Pancreas (tissue), 10 donors: ENCODE data around the gene SLC25A34. TPM values are rescaled to one million over a fixed set of nuclear protein-coding genes. Genes with fewer than 3 reads are reported as not detected.
"Not testable (repeated sequence)": the region's sequence is repeated elsewhere in the genome, so short reads cannot be mapped to it uniquely, and the experiment has no call there.

Source experiments
- ATAC-seq, 4 donors: fragments of 200-7000 bp; cut with Tn5 transposase; one replicate each; pipeline versions ENCODE4 v1.8.0 to v1.9.1; 2020; ENCODE audit warnings: mild to moderate bottlenecking in 4 of 4, moderate library complexity in 4 of 4
- DNase-seq, 6 donors: peaks; one replicate each; pipeline ENCODE4 v3.0.0-alpha.2; 2020
- FAIRE-seq: peaks from 2 replicates; lab custom pipeline; 2012; peaks lifted over from hg19 to GRCh38; lab: Jason Lieb, UNC
- H3K27ac ChIP-seq, 4 donors: fragments of 200-600 bp; sonication (generic); 1 replicate in 3 of 4; 2 replicates in 1 of 4; pipeline versions ENCODE4 v1.5.0 to v1.8.0; 2020
- H3K27me3 ChIP-seq, 4 donors: fragments of 200-600 bp; one replicate each; pipeline ENCODE4 v1.8.0; 2021
- H3K36me3 ChIP-seq, 3 donors: fragments of 200-600 bp; sonication (generic) in 1 of 3; one replicate each; pipeline versions ENCODE4 v1.5.0 to v1.8.0; 2020 to 2021
- H3K4me1 ChIP-seq, 3 donors: fragments of 200-600 bp; one replicate each; pipeline ENCODE4 v1.8.0; 2021
- H3K4me3 ChIP-seq, 4 donors: fragments of 200-600 bp; sonication (generic) in 2 of 4; one replicate each; pipeline versions ENCODE4 v1.5.0 to v1.8.0; 2020 to 2021
- H3K9me3 ChIP-seq, 4 donors: fragments of 200-600 bp; one replicate each; pipeline ENCODE4 v1.8.0; 2021
- CTCF ChIP-seq, 4 donors: fragments of 200-600 bp; sonication (generic) in 3 of 4; IDR thresholded peaks; one replicate each; pipeline versions ENCODE4 v1.5.0 to v1.8.0; 2021; ENCODE audit warnings: antibody characterized with exemption in 4 of 4
- WGBS, 2 donors: extraction: QIAGEN DNeasy Blood & Tissue Kit; methylation state at CpG; one replicate each; pipeline ENCODE4 v1.1.7; 2013; 5-methylcytosine and 5-hydroxymethylcytosine counted together
- intact Hi-C, 3 donors: fragments of 100-400 bp; cut with DNase I; formaldehyde crosslinking; loops; one replicate each; pipeline versions ENCODE4 v1.11.1 to v1.14.2; 2022
- polyA plus RNA-seq, 2 donors: library from polyadenylated mRNA; stranded (reverse); fragments of 200-250 nt; gene quantifications; one replicate each; pipeline ENCODE4 v1.2.3, GENCODE V29; 2013
- total RNA-seq, 6 donors: library from RNA; stranded (reverse); fragmentation: NEBNext Ultra II Directional in 4 of 6; extraction: Animal tissue kit (Norgen Biotek cat#: 25700) in 4 of 6; gene quantifications; one replicate each; pipeline versions ENCODE4 v1.2.1 to v1.2.4, GENCODE V29; 2021 to 2023
- donor health status: healthy with polysubstance abuse.
- donor health status: DM: no; HTN: no; CAD: no; lungs with moderate emphysema.
- donor health status: DM: no; HTN: no; CAD: no.
- donor health status: control.
- donor health status: control.
- donor health status: Bipolar disorder and iron deficiency.
- donor health status: DM: yes; HTN: yes; CAD: no.
- donor health status: DM: no; HTN: no; CAD: no.
- donor health status: DM: no; HTN: no; CAD: no.
- donor health status: DM: yes; HTN: yes; CAD: no.

SLC25A34 gene
- total and polyA plus RNA-seq, 8 donors: 0.57 to 6.9 (median 1.9) TPM

- TF ChIP-seq CTCF (IDR thresholded peaks at IDR 0.05): no peak
- WGBS, 2 donors: 85 to 86% methylated on average over 5 of the region's 5 CpGs
- intact Hi-C loops: no loop called here
- H3K4me1 ChIP-seq: peaks cover 0 to 8% (median 0%) of the 10 kb centered on the region in 3 donors
- FAIRE-seq (no peak), DNase-seq (peak in 1 of 6 donors; percentile 0), ATAC-seq (no peak)
- no peak overlapping the region for H3K27ac ChIP-seq
- H3K9me3 ChIP-seq: no peaks in the 10 kb centered on the region
- no peaks in the 10 kb centered on the region for H3K27me3 ChIP-seq
- H3K36me3 ChIP-seq: no peaks in the 10 kb centered on the region
- no peak overlapping the region for H3K4me3 ChIP-seq
Observed at GRCh38 chr1:15692121-15692682, 43.9 kb upstream of the SLC25A34 start.

- Histone ChIP-seq H3K27me3 (no peaks in the 10 kb centered on the region), H3K9me3 (no peaks in the 10 kb centered on the region), H3K4me1 (peaks cover 0 to 3% (median 0%) of the 10 kb centered on the region in 3 donors), H3K36me3 (no peaks in the 10 kb centered on the region), H3K4me3 (no peak overlapping the region), H3K27ac (no peak overlapping the region)
- DNase-seq (peak in 1 of 6 donors; percentile 1), FAIRE-seq (no peak), ATAC-seq (peak in 1 of 4 donors; percentile 18)
- intact Hi-C loops: no loop called here
- TF ChIP-seq CTCF (IDR thresholded peaks at IDR 0.05): no peak
- 85 to 90% methylated on average over 5 of the region's 5 CpGs for WGBS, 2 donors
Observed at GRCh38 chr1:15693371-15693770, 42.7 kb upstream of the SLC25A34 start.

- no peak overlapping the region for H3K4me3 ChIP-seq
- no peaks in the 10 kb centered on the region for H3K27me3 ChIP-seq
- H3K27ac ChIP-seq: peak overlapping the region in 2 of 4 donors; percentile 18 to 48
- ATAC-seq: peak in 3 of 4 donors; percentile 45 to 74 (median 65)
- WGBS, 2 donors: 76% methylated on average over 10 of the region's 10 CpGs
- H3K9me3 ChIP-seq: no peaks in the 10 kb centered on the region
- peaks cover 0 to 3% (median 0%) of the 10 kb centered on the region in 3 donors for H3K4me1 ChIP-seq
- H3K36me3 ChIP-seq: no peaks in the 10 kb centered on the region
- DNase-seq: peak in 1 of 6 donors; percentile 22
- FAIRE-seq: no peak
- intact Hi-C loops: no loop called here
- no peak for TF ChIP-seq CTCF (IDR thresholded peaks at IDR 0.05)
Observed at GRCh38 chr1:15696956-15697521, 39.0 kb upstream of the SLC25A34 start.

GRCh38 chr1:15698201-15698600 is 37.9 kb upstream of the SLC25A34 start:
- no peak for ATAC-seq
- no peak for FAIRE-seq
- TF ChIP-seq CTCF (IDR thresholded peaks at IDR 0.05): no peak
- H3K4me1 ChIP-seq: peaks cover 0 to 13% (median 2%) of the 10 kb centered on the region in 3 donors
- WGBS, 2 donors: 99 to 100% methylated on average over 2 of the region's 2 CpGs
- no peaks in the 10 kb centered on the region for H3K27me3 ChIP-seq
- no peaks in the 10 kb centered on the region for H3K9me3 ChIP-seq
- H3K4me3 ChIP-seq: no peak overlapping the region
- no peak overlapping the region for H3K27ac ChIP-seq
- DNase-seq: no peak
- H3K36me3 ChIP-seq: no peaks in the 10 kb centered on the region
- intact Hi-C loops: no loop called here

- H3K4me3 ChIP-seq, FAIRE-seq, H3K36me3 ChIP-seq, intact Hi-C loops, ATAC-seq, H3K27me3 ChIP-seq, H3K27ac ChIP-seq, H3K9me3 ChIP-seq, DNase-seq: not testable (repeated sequence)
- 85 to 91% methylated on average over 4 of the region's 4 CpGs for WGBS, 2 donors
- peaks cover 0 to 22% (median 13%) of the 10 kb centered on the region in 3 donors for H3K4me1 ChIP-seq
Observed at GRCh38 chr1:15699321-15699720, 36.7 kb upstream of the SLC25A34 start.
